B cell (primary cell): ENCODE measurements around the gene ACSS1. TPM values are rescaled to one million over a fixed set of nuclear protein-coding genes. Genes with fewer than 3 reads are reported as not detected.
A peak's percentile ranks its signal among the peaks of the same experiment; 100 is the strongest.

ENCODE experiments used
- ATAC-seq: fragments of 200-7000 bp; cut with Tn5 transposase; one replicate; pipeline ENCODE4 v1.10.0; 2021; ENCODE audit warnings: low read depth, mild to moderate bottlenecking, moderate number of reproducible peaks, moderate library complexity
- CTCF ChIA-PET: fragments of 350-600 bp; sonication (Branson Sonifier 250); formaldehyde crosslinking; loops from one replicate; lab custom pipeline; 2021; ENCODE audit warnings: antibody characterized with exemption, inconsistent platforms; lab: Charles Lee
- POLR2A ChIA-PET: fragments of 350-600 bp; sonication (Branson Sonifier 250); formaldehyde crosslinking; loops from one replicate; lab custom pipeline; 2021; ENCODE audit warnings: antibody characterized with exemption; lab: Charles Lee
- DNase-seq: peaks from one replicate; pipeline ENCODE4 v3.0.0; 2013
- H2AFZ ChIP-seq: 2 replicates; pipeline ENCODE4 v1.6.1; 2012; ENCODE audit warnings: mild to moderate bottlenecking, low read depth, low read length; ENCODE audit not compliant: insufficient read depth, poor library complexity, severe bottlenecking
- H3K27ac ChIP-seq, 2 donors: 1 replicate in 1 of 2; 2 replicates in 1 of 2; pipeline ENCODE4 v1.5.1; 2012 to 2013; ENCODE audit warnings: low read length in 2 of 2, mild to moderate bottlenecking in 2 of 2, moderate library complexity in 1 of 2
- H3K27me3 ChIP-seq, 4 experiments: fragments of 200-600 bp in 1 of 4; sonication (generic) in 1 of 4; replicated peaks in 1 of 4; 1 replicate in 2 of 4; 2 replicates in 2 of 4; pipeline versions ENCODE4 v1.6.1 to v1.7.0; 2013 to 2016; ENCODE audit warnings: low read length in 3 of 4, mild to moderate bottlenecking in 2 of 4, mixed read lengths in 1 of 4, moderate library complexity in 1 of 4; ENCODE audit not compliant: insufficient read depth in 4 of 4, control insufficient read depth in 3 of 4; ENCODE audit errors: control extremely low read depth in 1 of 4
- H3K36me3 ChIP-seq, 2 experiments: replicated peaks in 1 of 2; 1 replicate in 1 of 2; 2 replicates in 1 of 2; pipeline versions ENCODE4 v1.6.1 to v1.7.1; 2013; ENCODE audit warnings: low read length in 1 of 2; ENCODE audit not compliant: insufficient read depth in 2 of 2, control insufficient read depth in 1 of 2; ENCODE audit errors: control extremely low read depth in 1 of 2, extremely low read depth in 1 of 2
- H3K4me1 ChIP-seq, 2 donors: fragments of 200-600 bp in 1 of 2; sonication (generic) in 1 of 2; 1 replicate in 1 of 2; 2 replicates in 1 of 2; pipeline versions ENCODE4 v1.5.1 to v1.6.1; 2013 to 2017; ENCODE audit warnings: low read length in 2 of 2; ENCODE audit not compliant: control insufficient read depth in 2 of 2, insufficient read depth in 2 of 2
- H3K4me2 ChIP-seq: replicated peaks from 2 replicates; pipeline ENCODE3; 2012; ENCODE audit warnings: mild to moderate bottlenecking, low read depth, low read length; ENCODE audit not compliant: poor library complexity, severe bottlenecking
- H3K4me3 ChIP-seq, 5 experiments: fragments of 200-600 bp in 1 of 5; sonication (generic) in 1 of 5; 1 replicate in 3 of 5; 2 replicates in 2 of 5; pipeline versions ENCODE4 v1.5.1 to v1.7.0; 2011 to 2016; ENCODE audit warnings: low read length in 4 of 5, mild to moderate bottlenecking in 4 of 5, low read depth in 2 of 5, control low read depth in 1 of 5, moderate library complexity in 1 of 5; ENCODE audit not compliant: insufficient read depth in 1 of 5; ENCODE audit errors: control extremely low read depth in 1 of 5, extremely low read depth in 1 of 5
- H3K79me2 ChIP-seq: fragments of 200-600 bp; sonication (generic); one replicate; pipeline ENCODE4 v1.6.0; 2016; ENCODE audit warnings: low read length; ENCODE audit not compliant: control insufficient read depth, insufficient read depth
- H3K9ac ChIP-seq: fragments of 200-600 bp; sonication (generic); 2 replicates; pipeline ENCODE4 v1.6.1; 2017; ENCODE audit warnings: mild to moderate bottlenecking, low read length, moderate library complexity
- H3K9me3 ChIP-seq, 3 donors: one replicate each; pipeline versions ENCODE4 v1.6.1 to v1.7.1; 2013; ENCODE audit warnings: low read length in 2 of 3; ENCODE audit not compliant: control insufficient read depth in 2 of 3, insufficient read depth in 1 of 3; ENCODE audit errors: control extremely low read depth in 1 of 3
- H4K20me1 ChIP-seq: 2 replicates; pipeline ENCODE4 v1.6.0; 2012; ENCODE audit warnings: mild to moderate bottlenecking, low read length; ENCODE audit not compliant: insufficient read depth, control insufficient read depth, poor library complexity, severe bottlenecking
- H3K27ac Mint-ChIP-seq: one replicate; pipeline ENCODE4 v1.8.0; 2021; ENCODE audit warnings: mixed read lengths
- H3K27me3 Mint-ChIP-seq: one replicate; pipeline ENCODE4 v1.8.0; 2021; ENCODE audit warnings: mixed read lengths
- H3K4me1 Mint-ChIP-seq: one replicate; pipeline ENCODE4 v1.8.0; 2021; ENCODE audit warnings: mixed read lengths
- H3K4me3 Mint-ChIP-seq: one replicate; pipeline ENCODE4 v1.8.0; 2021; ENCODE audit warnings: mixed read lengths
- H3K9me3 Mint-ChIP-seq: one replicate; pipeline ENCODE4 v1.8.0; 2022; ENCODE audit warnings: mixed read lengths; ENCODE audit not compliant: insufficient read depth
- CTCF ChIP-seq: fragments of 200-600 bp; IDR thresholded peaks from one replicate; pipeline ENCODE4 v1.8.0; 2022; ENCODE audit warnings: antibody characterized with exemption, mild to moderate bottlenecking
- EZH2 ChIP-seq: IDR thresholded peaks from 2 replicates; pipeline ENCODE4 v1.6.1; 2012; ENCODE audit warnings: borderline replicate concordance, low read depth, mild to moderate bottlenecking, moderate library complexity, low read length; ENCODE audit not compliant: insufficient read depth, poor library complexity, severe bottlenecking
- WGBS: methylation state at CpG from one replicate; pipeline ENCODE4 v1.1.5; 2013; ENCODE audit warnings: missing lambda C conversion rate; ENCODE audit not compliant: insufficient coverage; 5-methylcytosine and 5-hydroxymethylcytosine counted together
- intact Hi-C: fragments of 100-400 bp; cut with micrococcal nuclease; formaldehyde crosslinking; loops from one replicate; pipeline ENCODE4 v1.10.0; 2022
- polyA plus RNA-seq: library from polyadenylated mRNA; depleted of rRNA; stranded (reverse); fragments of >200 nt; gene quantifications from 2 replicates; pipeline ENCODE4 v1.2.3, GENCODE V29; 2012
- total RNA-seq, 2 donors: library from RNA; stranded (reverse); fragments of 120-200 nt in 1 of 2; gene quantifications; 1 replicate in 1 of 2; 2 replicates in 1 of 2; pipeline versions ENCODE4 v1.2.3 to v1.2.4, GENCODE V29; 2013 to 2022

ACSS1 gene
- total and polyA plus RNA-seq, 2 donors (not counting 1 experiment from before 2014, with no cell fraction given): 82.7 to 95.5 TPM

GRCh38 chr20:25065072-25065624 is 7.2 kb upstream of the ACSS1 start:
- Mint-ChIP-seq H3K4me1 (peaks cover 27% of the 10 kb centered on the region), H3K27me3 (peaks cover 10% of the 10 kb centered on the region), H3K4me3 (no peak overlapping the region), H3K9me3 (no peaks in the 10 kb centered on the region), H3K27ac (no peak overlapping the region)
- H3K9ac ChIP-seq: no peak overlapping the region
- peaks cover 24 to 27% of the 10 kb centered on the region in 2 donors for H3K4me1 ChIP-seq
- no peaks in the 10 kb centered on the region for H3K36me3 ChIP-seq
- no peaks in the 10 kb centered on the region for H3K79me2 ChIP-seq
- no peak overlapping the region for H3K4me3 ChIP-seq
- DNase-seq: no peak
- no peak for ATAC-seq
- H3K27me3 ChIP-seq: peaks cover 0 to 12% (median 4%) of the 10 kb centered on the region in 4 experiments
- H3K4me2 ChIP-seq: peak overlapping the region; percentile 53
- H3K9me3 ChIP-seq: no peaks in the 10 kb centered on the region
- WGBS: 80% methylated on average over 8 of the region's 9 CpGs
- H4K20me1 ChIP-seq: no peaks in the 10 kb centered on the region
- H2AFZ ChIP-seq: peak overlapping the region; percentile 59
- intact Hi-C loops: loop anchor here (1.0 to 10.0 kb wide), 4 partner anchors 70 to 1128 kb away; no protein-coding TSS in a partner anchor
- TF ChIP-seq CTCF (no peak), EZH2 (no peak)
- POLR2A ChIA-PET: interaction anchor here (1.3 kb wide), 1 partner anchor 69 kb away, joined by 4 read pairs; no protein-coding TSS in a partner anchor
- CTCF ChIA-PET: interaction anchor here (0.8 to 6.1 kb wide), 23 partner anchors 9 to 963 kb away, joined by 3 to 250 read pairs (median 3); partner anchors contain the start of gene APMAP
- no peak overlapping the region for H3K27ac ChIP-seq

- Histone ChIP-seq H3K4me3 (no peak overlapping the region), H3K9me3 (no peaks in the 10 kb centered on the region), H3K9ac (no peak overlapping the region), H3K79me2 (no peaks in the 10 kb centered on the region), H3K27me3 (peaks cover 0 to 9% (median 4%) of the 10 kb centered on the region in 4 experiments), H3K4me2 (no peak overlapping the region), H3K36me3 (no peaks in the 10 kb centered on the region), H4K20me1 (no peaks in the 10 kb centered on the region), H3K27ac (no peak overlapping the region), H3K4me1 (peaks cover 24 to 27% of the 10 kb centered on the region in 2 donors), H2AFZ (no peak overlapping the region)
- CTCF ChIA-PET: interaction anchor here (0.8 to 6.1 kb wide), 19 partner anchors 19 to 962 kb away, joined by 3 to 250 read pairs (median 4); partner anchors contain the start of gene APMAP
- H3K9me3 Mint-ChIP-seq: no peaks in the 10 kb centered on the region
- H3K4me1 Mint-ChIP-seq: peaks cover 27% of the 10 kb centered on the region
- no peak overlapping the region for H3K27ac Mint-ChIP-seq
- intact Hi-C loops: loop anchor here (1.0 to 10.0 kb wide), 4 partner anchors 69 to 1127 kb away; no protein-coding TSS in a partner anchor
- TF ChIP-seq CTCF (no peak), EZH2 (no peak)
- H3K27me3 Mint-ChIP-seq: peaks cover 4% of the 10 kb centered on the region
- DNase-seq: no peak
- no peak overlapping the region for H3K4me3 Mint-ChIP-seq
- POLR2A ChIA-PET: interaction anchor here (1.3 kb wide), 1 partner anchor 69 kb away, joined by 4 read pairs; no protein-coding TSS in a partner anchor
- no peak for ATAC-seq
- 100% methylated on average over 2 of the region's 4 CpGs for WGBS
These were observed 6.7 kb upstream of the ACSS1 start for GRCh38 chr20:25064561-25065071.
